Left renal pelvis (tissue), 4 donors: Measurements from ENCODE around the gene OSM. TPM values are rescaled to one million over a fixed set of nuclear protein-coding genes. Genes with fewer than 3 reads are reported as not detected.
"Not testable (repeated sequence)": the region's sequence is repeated elsewhere in the genome, so short reads cannot be mapped to it uniquely, and the experiment has no call there.

Experiments
- DNase-seq, 4 donors: peaks; one replicate each; pipeline ENCODE4 v3.0.0-alpha.2; 2013; ENCODE audit warnings: low read depth in 4 of 4, low spot score in 3 of 4
- polyA plus RNA-seq, 4 donors: library from polyadenylated mRNA; unstranded; fragments of 120-200 nt; gene quantifications; one replicate each; pipeline ENCODE4 v1.2.1, GENCODE V29; 2013; ENCODE audit not compliant: insufficient read length in 4 of 4

The OSM gene
- polyA plus RNA-seq, 4 donors: 0.20 to 2.3 TPM; not detected in 2

DNA sequence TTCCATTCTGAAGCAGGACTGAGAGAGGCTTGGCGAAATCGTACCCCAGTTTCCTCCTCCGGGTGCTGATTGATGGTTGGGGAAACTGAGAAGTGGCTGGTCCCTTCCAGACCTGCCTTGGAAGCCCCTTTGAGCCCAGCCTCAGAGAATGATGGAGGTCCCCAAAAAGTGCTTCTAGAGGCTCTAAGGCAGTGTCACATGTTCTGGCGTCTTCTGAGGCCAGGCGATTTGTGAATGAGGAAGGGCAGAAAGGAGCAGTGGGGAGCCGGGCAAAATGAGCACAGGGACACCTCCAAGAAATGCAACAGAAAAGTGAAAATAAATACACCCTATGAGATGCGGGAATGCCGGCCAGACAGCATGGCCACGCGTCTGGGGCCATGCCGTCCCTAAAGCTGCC, 19.1 kb downstream of the OSM start:
- DNase-seq: no peak

GRCh38 chr22:30246814-30247376, 19.8 kb downstream of the OSM start:
- DNase-seq: no peak

DNA sequence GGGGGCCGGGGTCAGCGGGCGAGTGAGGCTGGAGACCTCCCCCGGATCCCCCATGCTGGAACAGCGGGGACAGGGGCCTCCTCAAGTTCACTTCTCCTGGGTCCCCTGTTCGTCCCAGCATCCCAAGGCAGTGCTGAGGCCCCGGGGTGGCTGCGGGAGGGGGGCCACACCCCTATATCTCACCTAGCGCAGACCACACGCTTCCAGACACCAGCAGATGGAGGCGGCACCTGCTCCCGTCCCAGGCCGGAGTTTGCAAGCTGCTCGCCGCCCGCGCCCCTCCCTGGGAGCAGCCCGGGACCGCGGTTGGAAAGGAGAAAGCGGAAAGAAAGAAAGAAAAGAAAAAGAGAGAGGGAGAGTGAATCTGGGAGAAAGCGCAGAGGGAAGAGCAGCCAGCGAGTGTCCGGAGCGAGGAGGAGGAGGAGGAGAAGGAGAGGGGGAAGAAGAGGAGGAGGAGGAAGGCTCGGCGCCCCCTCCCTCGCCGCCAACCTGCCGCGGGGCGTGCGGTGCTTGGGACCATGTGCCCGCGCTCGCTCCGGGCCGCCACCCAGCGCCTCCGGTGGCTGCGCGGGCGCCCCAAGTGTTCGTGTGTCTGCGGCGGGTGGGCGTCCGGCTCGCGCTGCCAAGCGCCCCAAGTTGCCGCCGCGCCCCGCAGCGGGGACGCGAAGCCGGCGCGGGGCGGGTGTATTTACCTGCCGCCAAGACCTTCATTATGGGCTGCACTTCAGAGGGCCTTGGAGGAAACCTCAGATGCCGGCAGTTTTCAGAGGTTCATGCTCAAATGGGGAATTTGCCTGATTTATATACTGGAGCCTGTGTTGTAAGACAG, 20.5 kb downstream of the OSM start, which contains the start of gene LIF:
TSS of gene LIF (minus strand) at position 775 of the 829 bp plus-strand sequence. CDS start at position 711, 64 bp downstream.
- DNase-seq: no peak

DNA sequence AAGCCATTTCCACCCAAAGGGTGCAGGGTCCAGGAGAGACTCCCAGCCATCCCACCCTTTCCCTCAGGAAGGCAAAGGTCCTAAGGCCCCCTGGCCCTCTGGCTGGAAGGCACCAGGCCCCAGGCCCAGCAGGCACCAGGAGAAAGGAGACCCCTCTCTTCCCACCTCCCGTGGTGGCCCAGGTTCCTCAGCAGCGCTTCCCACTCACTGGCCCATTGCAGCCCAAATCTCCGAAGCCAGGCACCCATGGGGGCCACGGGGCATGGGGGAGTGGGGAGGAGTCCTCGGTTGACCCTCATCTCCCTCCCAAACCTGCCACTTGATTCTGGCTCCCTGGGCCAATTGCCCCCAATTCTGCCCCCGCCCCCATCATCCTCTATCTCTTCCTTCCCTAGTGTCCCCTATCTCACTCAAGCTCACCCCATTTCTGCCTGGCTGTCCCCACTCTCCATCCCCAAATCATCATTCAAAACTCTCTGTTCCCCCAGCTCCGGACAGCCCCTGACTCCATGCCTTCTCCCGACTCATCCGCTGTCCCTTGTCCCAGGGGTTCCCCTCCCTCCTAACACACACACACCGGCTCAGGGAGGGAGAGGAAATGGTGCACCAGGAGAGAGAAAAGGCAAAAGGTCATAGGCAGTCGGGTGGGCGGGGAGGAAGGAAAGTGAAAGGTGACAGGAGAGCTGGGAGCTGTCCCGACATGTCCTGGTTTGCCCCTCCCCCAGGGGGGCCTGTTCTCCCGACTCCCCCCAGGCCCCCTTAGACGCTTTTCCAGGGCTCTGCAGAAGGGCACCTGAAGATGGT, 21.3 kb downstream of the OSM start:
- DNase-seq: no peak

GRCh38 chr22:30244641-30245040, 22.0 kb downstream of the OSM start:
- DNase-seq: no peak

GRCh38 chr22:30244066-30244465, 22.6 kb downstream of the OSM start:
- no peak for DNase-seq

DNA sequence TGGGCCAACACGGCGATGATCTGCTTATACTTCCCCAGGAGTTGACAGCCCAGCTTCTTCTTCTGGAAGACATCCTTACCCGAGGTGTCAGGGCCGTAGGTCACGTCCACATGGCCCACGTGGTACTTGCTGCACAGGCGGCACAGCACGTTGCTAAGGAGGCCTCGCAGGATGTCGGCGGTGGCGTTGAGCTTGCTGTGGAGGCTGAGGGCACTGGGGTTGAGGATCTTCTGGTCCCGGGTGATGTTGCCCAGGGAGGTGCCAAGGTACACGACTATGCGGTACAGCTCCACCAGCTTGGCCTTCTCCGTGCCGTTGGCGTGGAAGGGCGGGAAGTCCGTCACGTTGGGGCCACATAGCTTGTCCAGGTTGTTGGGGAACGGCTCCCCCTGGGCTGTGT, 23.0 kb downstream of the OSM start:
- no peak for DNase-seq

DNA sequence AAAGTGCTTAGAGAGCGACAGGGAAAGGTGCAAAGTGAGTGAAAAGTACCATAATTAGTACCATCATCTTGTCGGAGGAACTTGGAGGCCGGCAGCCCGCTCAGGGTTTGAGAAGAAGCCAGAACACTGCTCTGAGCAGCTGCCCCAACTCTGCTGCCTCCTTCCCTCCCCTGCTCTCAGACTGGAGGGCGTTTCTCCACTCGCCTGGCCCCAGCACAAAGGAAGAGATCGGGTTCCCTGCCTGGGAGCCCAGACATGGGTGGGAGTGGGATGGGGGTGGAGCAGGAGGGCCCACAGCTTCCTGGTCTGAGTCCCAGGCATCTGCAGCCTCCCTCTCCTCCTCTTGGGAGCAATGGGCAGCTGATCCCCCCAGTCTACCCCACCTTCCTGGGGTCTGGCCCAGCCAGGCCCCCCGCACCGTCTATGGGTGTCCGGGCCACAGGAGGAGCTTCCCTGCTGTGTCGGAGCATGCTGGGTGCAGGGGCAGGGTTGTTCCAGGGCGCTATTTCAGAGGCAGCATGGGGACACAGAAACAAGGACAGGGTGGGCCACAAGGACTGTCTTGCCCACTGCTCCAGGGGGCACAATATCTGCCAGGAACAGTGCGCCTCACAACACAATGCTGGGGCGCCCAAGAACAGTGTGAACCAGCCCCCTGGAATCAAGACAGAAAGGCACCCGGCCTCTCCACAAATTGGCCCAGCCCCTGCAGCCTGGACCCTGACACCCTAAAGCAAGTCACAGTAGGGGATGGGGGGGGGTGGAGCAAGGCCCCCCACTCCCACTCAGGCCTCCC, 24.9 kb downstream of the OSM start:
- DNase-seq: no peak

GRCh38 chr22:30240541-30241417, 25.9 kb downstream of the OSM start:
- DNase-seq: no peak

DNA sequence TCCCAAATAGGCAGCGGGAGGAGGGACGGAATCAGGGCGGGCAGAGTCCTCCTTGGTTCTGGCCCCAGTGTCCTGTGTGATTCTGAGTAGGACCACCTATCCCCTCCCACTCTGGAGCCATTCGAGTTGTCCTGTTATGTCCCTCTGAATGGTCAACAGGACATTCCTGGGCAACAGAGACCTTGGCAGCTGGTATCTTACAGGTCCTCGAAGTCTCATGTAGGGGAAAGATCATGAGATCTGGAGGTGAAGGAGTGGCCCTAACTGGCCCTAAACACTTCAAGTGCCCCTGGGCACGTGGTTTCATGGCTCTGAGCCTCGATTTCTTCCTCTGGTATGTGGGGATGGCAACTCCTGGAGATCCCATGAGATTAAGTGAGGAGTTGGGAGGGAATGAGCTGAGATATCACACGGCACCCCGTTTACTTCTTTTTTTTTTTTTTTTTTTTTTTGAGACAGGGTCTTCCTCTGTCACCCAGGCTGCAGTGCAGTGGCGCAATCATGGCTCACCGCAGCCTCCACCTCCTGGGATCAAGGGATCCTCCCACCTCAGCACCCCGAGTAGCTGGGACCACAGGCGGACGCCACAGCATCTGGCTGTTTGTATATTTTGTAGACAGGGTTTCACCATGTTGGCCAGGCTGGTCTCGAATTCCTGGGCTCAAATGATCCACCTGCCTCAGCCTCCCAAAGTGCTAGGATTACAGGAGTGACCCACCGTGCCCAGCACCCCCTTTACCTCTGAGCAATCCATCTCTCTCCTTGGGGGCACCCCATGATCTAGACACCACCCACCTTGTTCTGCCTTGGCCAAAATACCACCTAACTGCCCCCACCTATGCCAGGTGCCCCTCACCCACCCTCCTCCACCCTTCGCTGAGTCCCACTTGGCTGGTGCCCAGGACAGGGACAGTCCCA, 26.9 kb downstream of the OSM start:
- no peak for DNase-seq

GRCh38 chr22:30238661-30239487, 27.8 kb downstream of the OSM start:
- no peak for DNase-seq

GRCh38 chr22:30238136-30238535, 28.5 kb downstream of the OSM start:
- no peak for DNase-seq

- DNase-seq: no peak
These were observed 29.8 kb downstream of the OSM start for GRCh38 chr22:30236875-30237274.

- no peak for DNase-seq
These were observed 30.9 kb downstream of the OSM start for GRCh38 chr22:30235687-30236170.

- DNase-seq: no peak
These were observed 31.7 kb downstream of the OSM start for GRCh38 chr22:30234786-30235470.

DNA sequence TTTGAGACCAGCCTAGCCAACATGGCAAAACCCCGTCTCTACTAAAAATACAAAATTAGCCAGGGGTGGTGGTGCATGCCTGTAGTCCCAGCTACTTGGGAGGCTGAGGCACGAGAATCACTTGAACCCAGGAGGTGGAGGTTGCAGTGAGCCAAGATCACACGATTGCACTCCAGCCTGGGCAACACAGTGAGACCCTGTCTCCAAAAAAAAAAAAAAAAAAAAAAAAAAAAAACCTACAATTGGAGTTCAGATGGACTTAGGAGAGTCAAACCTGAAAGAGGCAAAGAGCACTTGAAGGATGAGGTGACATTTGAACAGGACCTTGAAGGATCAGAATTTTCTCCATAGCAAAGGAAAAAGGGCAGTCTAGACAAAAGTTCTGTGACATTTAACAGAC, 32.3 kb downstream of the OSM start:
- DNase-seq: not testable (repeated sequence)

DNA sequence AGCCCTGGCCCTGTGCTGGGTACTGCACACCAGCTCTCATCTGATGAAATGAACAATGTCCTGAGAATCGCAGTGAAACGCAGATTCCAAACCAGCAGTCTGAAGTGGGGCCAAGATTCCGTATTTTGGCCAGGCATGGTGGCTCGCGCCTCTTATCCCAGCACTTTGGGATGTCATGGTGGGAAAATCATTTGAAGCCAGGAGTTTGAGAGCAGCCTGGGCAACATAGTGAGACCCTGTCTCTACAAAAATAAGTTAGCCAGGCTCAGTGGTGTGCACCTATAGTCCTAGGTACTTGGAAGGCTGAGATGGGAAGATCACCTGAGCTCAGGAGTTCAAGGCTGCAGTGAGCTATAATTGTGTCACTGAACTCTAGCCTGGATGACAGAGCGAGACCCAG, 33.1 kb downstream of the OSM start:
- DNase-seq: no peak
